Heart right ventricle (tissue), 16 donors: Measurements from ENCODE around the gene SLC23A2. TPM values are rescaled to one million over a fixed set of nuclear protein-coding genes. Genes with fewer than 3 reads are reported as not detected.

ENCODE experiments used
- ATAC-seq, 8 donors: fragments of 200-7000 bp; cut with Tn5 transposase; one replicate each; pipeline ENCODE4 v1.9.1; 2020; ENCODE audit warnings: mild to moderate bottlenecking in 8 of 8, moderate library complexity in 8 of 8, moderate number of reproducible peaks in 1 of 8
- DNase-seq, 2 donors: peaks; one replicate each; pipeline ENCODE4 v3.0.0-alpha.2; 2020
- H3K27ac ChIP-seq, 10 donors: fragments of 200-600 bp; sonication (generic) in 2 of 10; one replicate each; pipeline versions ENCODE4 v1.5.0 to v1.8.0; 2020 to 2022; ENCODE audit warnings: mild to moderate bottlenecking in 3 of 10
- H3K27me3 ChIP-seq, 7 donors: fragments of 200-600 bp; one replicate each; pipeline ENCODE4 v1.8.0; 2021 to 2022; ENCODE audit warnings: mild to moderate bottlenecking in 2 of 7
- H3K36me3 ChIP-seq, 9 donors: fragments of 200-600 bp; sonication (generic) in 1 of 9; one replicate each; pipeline versions ENCODE4 v1.5.0 to v1.8.0; 2020 to 2022; ENCODE audit warnings: mild to moderate bottlenecking in 2 of 9
- H3K4me1 ChIP-seq, 9 donors: fragments of 200-600 bp; sonication (generic) in 1 of 9; one replicate each; pipeline versions ENCODE4 v1.5.0 to v1.8.0; 2020 to 2022; ENCODE audit warnings: mild to moderate bottlenecking in 4 of 9
- H3K4me3 ChIP-seq, 10 donors: fragments of 200-600 bp; sonication (generic) in 2 of 10; one replicate each; pipeline versions ENCODE4 v1.5.0 to v1.8.0; 2020 to 2022; ENCODE audit warnings: mild to moderate bottlenecking in 7 of 10, moderate library complexity in 2 of 10
- H3K9me3 ChIP-seq, 11 donors: fragments of 200-600 bp in 10 of 11; sonication (generic) in 2 of 11; one replicate each; pipeline versions ENCODE4 v1.5.0 to v1.8.0; 2013 to 2022; ENCODE audit warnings: mild to moderate bottlenecking in 2 of 11, control low read depth in 1 of 11, moderate library complexity in 1 of 11
- CTCF ChIP-seq, 9 donors: fragments of 200-600 bp; sonication (generic) in 2 of 9; IDR thresholded peaks; one replicate each; pipeline versions ENCODE4 v1.5.0 to v1.8.0; 2021 to 2022; ENCODE audit warnings: antibody characterized with exemption in 9 of 9, mild to moderate bottlenecking in 5 of 9, moderate library complexity in 1 of 9
- WGBS, 2 donors: extraction: QIAGEN DNeasy Blood & Tissue Kit; methylation state at CpG; one replicate each; pipeline ENCODE4 v1.1.7; 2013; ENCODE audit warnings: inconsistent platforms in 1 of 2; 5-methylcytosine and 5-hydroxymethylcytosine counted together
- intact Hi-C, 10 donors: fragments of 100-400 bp; cut with DNase I; formaldehyde crosslinking; loops; one replicate each; pipeline versions ENCODE4 v1.11.1 to v1.14.2; 2022
- polyA plus RNA-seq, 2 donors: library from polyadenylated mRNA; stranded (reverse); fragments of 200-250 nt; gene quantifications; one replicate each; pipeline ENCODE4 v1.2.3, GENCODE V29; 2013
- total RNA-seq, 10 donors: library from RNA; stranded (reverse); fragmentation: NEBNext Ultra II Directional in 3 of 10; extraction: Animal tissue kit (Norgen Biotek cat#: 25700) in 3 of 10; gene quantifications; one replicate each; pipeline versions ENCODE4 v1.2.1 to v1.2.4, GENCODE V29; 2021 to 2023
- donor health status: Arrhythmogenic right ventricular cardiomyopathy.
- donor health status: ischemic (EF 13 %, LVEDD 7.1; RV severe dilation, severe dysfunction).
- donor health status: healthy with polysubstance abuse.
- donor health status: DM: no; HTN: yes; CAD: no.
- donor health status: DM: no; HTN: no; CAD: no.
- donor health status: ischemic (EF 25% LVEDD 6.9; RV normal size, moderate dysfunction).
- donor health status: ischemic (EF 25% LVEDD 5.7; RV mildly dilated, moderate dysfunction).
- donor health status: healthy.
- donor health status: DM: yes; HTN: yes; CAD: no.
- donor health status: Ischemic cardiomyopathy.
- donor health status: ischemic (EF 35%, LVEDD 5.7; RV mildly dilated, moderate dysfunction).
- donor health status: nonischemic (EF 11% LVEDD 7.7; RV severe dilation, severe dysfunction).
- donor health status: DM: yes; HTN: yes; CAD: no.
- donor health status: PGD.
- donor health status: ischemic (EF 29% LVEDD 5.4; RV normal size, mild dysfunction).
- donor health status: nonischemic (EF 23%, LVEDD 6.1; RV moderate dilation, normal function).

Gene SLC23A2
- total and polyA plus RNA-seq, 12 donors, result 2.0 to 12.3 (median 6.9) TPM

GRCh38 chr20:4957939-4958362 is 43.4 kb downstream of the SLC23A2 start:
- H3K27me3 ChIP-seq, result no peaks in the 10 kb centered on the region
- no peaks in the 10 kb centered on the region for H3K36me3 ChIP-seq
- intact Hi-C loops, result loop anchor here in 6 of 10 donors (10.0 kb wide), 3 partner anchors 137 to 353 kb away; no protein-coding TSS in a partner anchor
- TF ChIP-seq CTCF (IDR thresholded peaks at IDR 0.05), result no peak
- H3K9me3 ChIP-seq, result no peaks in the 10 kb centered on the region
- no peak overlapping the region for H3K4me3 ChIP-seq
- DNase-seq (no peak), ATAC-seq (no peak)
- H3K27ac ChIP-seq, result no peak overlapping the region
- H3K4me1 ChIP-seq, result peaks cover 0 to 31% (median 7%) of the 10 kb centered on the region in 9 donors
- 83 to 87% methylated on average over 2 of the region's 2 CpGs for WGBS, 2 donors

- no peak overlapping the region for H3K4me3 ChIP-seq
- WGBS, 2 donors, result 91 to 96% methylated on average over 2 of the region's 2 CpGs
- H3K27ac ChIP-seq, result no peak overlapping the region
- peaks cover 0 to 6% (median 0%) of the 10 kb centered on the region in 9 donors for H3K36me3 ChIP-seq
- DNase-seq (no peak), ATAC-seq (no peak)
- H3K4me1 ChIP-seq, result peaks cover 0 to 27% (median 7%) of the 10 kb centered on the region in 9 donors
- no peaks in the 10 kb centered on the region for H3K27me3 ChIP-seq
- no peak for TF ChIP-seq CTCF (IDR thresholded peaks at IDR 0.05)
- peaks cover 0 to 5% (median 0%) of the 10 kb centered on the region in 11 donors for H3K9me3 ChIP-seq
- intact Hi-C loops, result loop anchor here in 6 of 10 donors (10.0 kb wide), 3 partner anchors 138 to 352 kb away; no protein-coding TSS in a partner anchor
Observed at GRCh38 chr20:4957187-4957586, 44.1 kb downstream of the SLC23A2 start.

- Histone ChIP-seq H3K9me3 (peaks cover 0 to 7% (median 0%) of the 10 kb centered on the region in 11 donors), H3K36me3 (peaks cover 0 to 6% (median 0%) of the 10 kb centered on the region in 9 donors), H3K27ac (no peak overlapping the region), H3K27me3 (no peaks in the 10 kb centered on the region), H3K4me3 (no peak overlapping the region), H3K4me1 (peaks cover 0 to 22% (median 5%) of the 10 kb centered on the region in 9 donors)
- ATAC-seq (peak in 2 of 8 donors; percentile 48 to 56), DNase-seq (no peak)
- 57 to 67% methylated on average over 3 of the region's 3 CpGs for WGBS, 2 donors
- intact Hi-C loops, result loop anchor here in 6 of 10 donors (10.0 kb wide), 3 partner anchors 138 to 352 kb away; no protein-coding TSS in a partner anchor
- TF ChIP-seq CTCF (IDR thresholded peaks at IDR 0.05), result peak; percentile 78 to 92 (median 83)
Observed at GRCh38 chr20:4956200-4956810, 45.0 kb downstream of the SLC23A2 start.

- peaks cover 0 to 7% (median 0%) of the 10 kb centered on the region in 11 donors for H3K9me3 ChIP-seq
- ATAC-seq (no peak), DNase-seq (no peak)
- no peak overlapping the region for H3K4me3 ChIP-seq
- intact Hi-C loops, result loop anchor here in 6 of 10 donors (5.0 to 10.0 kb wide), 5 partner anchors 92 to 349 kb away; no protein-coding TSS in a partner anchor
- H3K27me3 ChIP-seq, result no peaks in the 10 kb centered on the region
- H3K4me1 ChIP-seq, result peaks cover 0 to 26% (median 8%) of the 10 kb centered on the region in 9 donors
- TF ChIP-seq CTCF (IDR thresholded peaks at IDR 0.05), result no peak
- H3K27ac ChIP-seq, result no peak overlapping the region
- H3K36me3 ChIP-seq, result peaks cover 0 to 9% (median 0%) of the 10 kb centered on the region in 9 donors
Observed at GRCh38 chr20:4953881-4954280, 47.4 kb downstream of the SLC23A2 start.
